ENCODE data around the gene LRRC71. TPM values are rescaled to one million over a fixed set of nuclear protein-coding genes. Genes with fewer than 3 reads are reported as not detected.

Gene LRRC71
- total and polyA plus RNA-seq, 2 donors (not counting 1 experiment from before 2014, with no cell fraction given) = not detected

DNA sequence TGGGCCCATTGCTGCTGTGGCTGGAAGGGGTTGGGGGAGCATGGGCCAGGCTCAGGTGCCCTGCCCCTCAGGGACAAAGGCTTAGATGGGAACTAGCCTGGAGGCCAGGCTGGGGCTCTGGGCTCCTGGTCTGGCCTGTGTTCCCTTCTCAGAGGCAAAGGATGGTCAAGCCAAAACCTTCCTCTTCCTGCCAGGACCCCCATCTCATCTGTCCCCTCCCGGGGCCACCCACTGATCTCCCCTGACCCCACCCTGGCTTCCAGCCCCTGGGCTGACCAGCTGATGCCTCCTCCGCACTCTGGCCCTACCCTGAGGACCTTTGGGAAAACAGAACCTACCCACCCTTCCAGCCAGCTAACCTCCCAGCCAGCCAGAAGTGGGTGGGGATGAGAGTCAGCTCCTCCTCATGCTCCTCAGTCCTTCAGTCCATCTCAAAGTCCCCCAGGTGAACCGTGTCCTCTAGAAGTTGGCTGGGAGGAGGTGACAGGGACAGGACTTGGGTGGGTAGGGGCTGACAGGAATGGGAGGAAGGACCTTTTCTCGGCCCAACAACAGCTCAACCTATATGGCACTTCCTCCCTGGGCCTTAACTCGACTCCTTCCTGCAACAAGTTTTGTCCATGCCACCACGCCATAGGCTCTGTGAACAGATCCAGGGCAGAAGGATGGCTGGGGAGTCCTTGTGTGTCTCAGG lies 19.4 kb upstream of the LRRC71 start:
- no peaks in the 10 kb centered on the region for H3K4me1 Mint-ChIP-seq
- intact Hi-C loops (cut with micrococcal nuclease) = no loop called here

DNA sequence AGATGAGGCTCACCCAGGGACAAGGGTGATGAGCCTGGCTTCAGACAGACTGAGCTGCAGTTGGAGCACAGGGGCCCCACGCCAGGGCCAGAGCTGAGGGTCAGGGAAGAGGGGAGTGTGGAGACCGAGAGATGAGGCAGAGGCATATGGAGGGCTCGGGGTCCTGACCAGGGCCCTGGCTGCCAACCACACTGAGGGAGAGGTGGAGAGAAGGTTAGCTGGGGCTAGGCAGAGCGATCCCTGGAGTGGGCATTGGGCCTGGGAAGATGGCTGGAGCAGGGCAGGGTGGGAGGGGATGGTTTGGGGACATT lies 18.9 kb upstream of the LRRC71 start:
- intact Hi-C loops (cut with micrococcal nuclease) = no loop called here
- no peaks in the 10 kb centered on the region for H3K36me3 ChIP-seq (replicated peaks in 1 of 2; ENCODE audit: control extremely low read depth in 1 of 2, control insufficient read depth in 1 of 2, extremely low read depth in 1 of 2, insufficient read depth in 2 of 2, low read length in 1 of 2)
- no peak for DNase-seq
- peaks cover 0 to 31% (median 0%) of the 10 kb centered on the region in 4 experiments for H3K27me3 ChIP-seq (replicated peaks in 1 of 4; ENCODE audit: control extremely low read depth in 1 of 4, control insufficient read depth in 3 of 4, insufficient read depth in 4 of 4, low read length in 3 of 4)
- no peak overlapping the region for H3K27ac ChIP-seq (ENCODE audit: low read length in 2 of 2)
- TF ChIP-seq, protein P1, sequence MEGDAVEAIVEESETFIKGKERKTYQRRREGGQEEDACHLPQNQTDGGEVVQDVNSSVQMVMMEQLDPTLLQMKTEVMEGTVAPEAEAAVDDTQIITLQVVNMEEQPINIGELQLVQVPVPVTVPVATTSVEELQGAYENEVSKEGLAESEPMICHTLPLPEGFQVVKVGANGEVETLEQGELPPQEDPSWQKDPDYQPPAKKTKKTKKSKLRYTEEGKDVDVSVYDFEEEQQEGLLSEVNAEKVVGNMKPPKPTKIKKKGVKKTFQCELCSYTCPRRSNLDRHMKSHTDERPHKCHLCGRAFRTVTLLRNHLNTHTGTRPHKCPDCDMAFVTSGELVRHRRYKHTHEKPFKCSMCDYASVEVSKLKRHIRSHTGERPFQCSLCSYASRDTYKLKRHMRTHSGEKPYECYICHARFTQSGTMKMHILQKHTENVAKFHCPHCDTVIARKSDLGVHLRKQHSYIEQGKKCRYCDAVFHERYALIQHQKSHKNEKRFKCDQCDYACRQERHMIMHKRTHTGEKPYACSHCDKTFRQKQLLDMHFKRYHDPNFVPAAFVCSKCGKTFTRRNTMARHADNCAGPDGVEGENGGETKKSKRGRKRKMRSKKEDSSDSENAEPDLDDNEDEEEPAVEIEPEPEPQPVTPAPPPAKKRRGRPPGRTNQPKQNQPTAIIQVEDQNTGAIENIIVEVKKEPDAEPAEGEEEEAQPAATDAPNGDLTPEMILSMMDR (IDR thresholded peaks at IDR 0.05) = no peak
- TF ChIP-seq EZH2 (IDR thresholded peaks at IDR 0.05; ENCODE audit: borderline replicate concordance, insufficient read depth, low read depth, low read length, poor library complexity, severe bottlenecking) = no peak
- Mint-ChIP-seq H3K27me3 (peaks cover 40% of the 10 kb centered on the region), H3K4me1 (no peaks in the 10 kb centered on the region), H3K27ac (no peak overlapping the region), H3K9me3 (ENCODE audit: insufficient read depth) (no peaks in the 10 kb centered on the region), H3K4me3 (no peak overlapping the region)
- H3K4me2 ChIP-seq (replicated peaks; ENCODE audit: low read depth, low read length, poor library complexity, severe bottlenecking) = no peak overlapping the region
- no peaks in the 10 kb centered on the region for H4K20me1 ChIP-seq (ENCODE audit: control insufficient read depth, insufficient read depth, low read length, poor library complexity, severe bottlenecking)
- 72% methylated on average over 4 of the region's 4 CpGs for WGBS (ENCODE audit: insufficient coverage)
- H3K4me1 ChIP-seq (ENCODE audit: control insufficient read depth in 2 of 2, insufficient read depth in 2 of 2, low read length in 2 of 2) = no peaks in the 10 kb centered on the region
- no peak overlapping the region for H3K9ac ChIP-seq (ENCODE audit: low read length)
- CTCF ChIA-PET = interaction anchor here (1.3 kb wide), 1 partner anchor 10 kb away, joined by 3 read pairs; no protein-coding TSS in a partner anchor
- no peak overlapping the region for H2AFZ ChIP-seq (ENCODE audit: insufficient read depth, low read depth, low read length, poor library complexity, severe bottlenecking)
- POLR2A ChIA-PET = no interaction called here
- no peak overlapping the region for H3K4me3 ChIP-seq (ENCODE audit: control extremely low read depth in 1 of 5, extremely low read depth in 1 of 5, insufficient read depth in 1 of 5, low read depth in 2 of 5, low read length in 4 of 5)
- ATAC-seq (ENCODE audit: low read depth) = no peak
- H3K79me2 ChIP-seq (ENCODE audit: control insufficient read depth, insufficient read depth, low read length) = no peaks in the 10 kb centered on the region
- peaks cover 0 to 6% (median 0%) of the 10 kb centered on the region in 3 donors for H3K9me3 ChIP-seq (ENCODE audit: control extremely low read depth in 1 of 3, control insufficient read depth in 2 of 3, insufficient read depth in 1 of 3, low read length in 2 of 3)

More for the DNA sequence above, 19.4 kb upstream of the LRRC71 start:
- Histone ChIP-seq H3K4me3 (ENCODE audit: control extremely low read depth in 1 of 5, extremely low read depth in 1 of 5, insufficient read depth in 1 of 5, low read depth in 2 of 5, low read length in 4 of 5) (no peak overlapping the region), H3K4me2 (replicated peaks; ENCODE audit: low read depth, low read length, poor library complexity, severe bottlenecking) (no peak overlapping the region), H3K79me2 (ENCODE audit: control insufficient read depth, insufficient read depth, low read length) (no peaks in the 10 kb centered on the region), H3K9me3 (ENCODE audit: control extremely low read depth in 1 of 3, control insufficient read depth in 2 of 3, insufficient read depth in 1 of 3, low read length in 2 of 3) (peaks cover 0 to under 1% (median 0%) of the 10 kb centered on the region in 3 donors), H4K20me1 (ENCODE audit: control insufficient read depth, insufficient read depth, low read length, poor library complexity, severe bottlenecking) (no peaks in the 10 kb centered on the region), H3K27ac (ENCODE audit: low read length in 2 of 2) (no peak overlapping the region), H3K9ac (ENCODE audit: low read length) (no peak overlapping the region), H3K36me3 (replicated peaks in 1 of 2; ENCODE audit: control extremely low read depth in 1 of 2, control insufficient read depth in 1 of 2, extremely low read depth in 1 of 2, insufficient read depth in 2 of 2, low read length in 1 of 2) (no peaks in the 10 kb centered on the region), H2AFZ (ENCODE audit: insufficient read depth, low read depth, low read length, poor library complexity, severe bottlenecking) (no peak overlapping the region), H3K27me3 (replicated peaks in 1 of 4; ENCODE audit: control extremely low read depth in 1 of 4, control insufficient read depth in 3 of 4, insufficient read depth in 4 of 4, low read length in 3 of 4) (peaks cover 0 to 31% (median 0%) of the 10 kb centered on the region in 4 experiments), H3K4me1 (ENCODE audit: control insufficient read depth in 2 of 2, insufficient read depth in 2 of 2, low read length in 2 of 2) (no peaks in the 10 kb centered on the region)
- TF ChIP-seq, protein P1 (IDR thresholded peaks at IDR 0.05) = no peak
- no peak for TF ChIP-seq EZH2 (IDR thresholded peaks at IDR 0.05; ENCODE audit: borderline replicate concordance, insufficient read depth, low read depth, low read length, poor library complexity, severe bottlenecking)
- Mint-ChIP-seq H3K27me3 (peaks cover 44% of the 10 kb centered on the region), H3K9me3 (ENCODE audit: insufficient read depth) (no peaks in the 10 kb centered on the region), H3K27ac (no peak overlapping the region), H3K4me3 (no peak overlapping the region)
- ATAC-seq (ENCODE audit: low read depth) (no peak), DNase-seq (no peak)
- 85% methylated on average over 3 of the region's 6 CpGs for WGBS (ENCODE audit: insufficient coverage)
- POLR2A ChIA-PET = no interaction called here
- CTCF ChIA-PET = interaction anchor here (1.3 kb wide), 1 partner anchor 10 kb away, joined by 3 read pairs; no protein-coding TSS in a partner anchor
